Panc1 (cell line): Measurements from ENCODE around the gene FLII. TPM values are rescaled to one million over a fixed set of nuclear protein-coding genes. Genes with fewer than 3 reads are reported as not detected.

ENCODE experiments used
- ATAC-seq: fragments of 200-7000 bp; cut with Tn5 transposase; 2 replicates; pipeline ENCODE4 v1.9.1; 2020; ENCODE audit warnings: mild to moderate bottlenecking, moderate library complexity
- BruUV-seq: library from RNA; stranded (reverse); fragments of 400-500 nt; replicated peaks from 2 replicates; lab custom pipeline; 2021; lab: Mats Ljungman, UMichigan
- CTCF ChIA-PET: fragments of 300-600 bp; sonication (Branson Sonifier 250); formaldehyde crosslinking; loops from one replicate; lab custom pipeline; 2022; ENCODE audit warnings: antibody characterized with exemption; lab: Charles Lee
- POLR2A ChIA-PET: fragments of 300-600 bp; sonication (Branson Sonifier 250); formaldehyde crosslinking; loops from one replicate; lab custom pipeline; 2022; ENCODE audit warnings: antibody characterized with exemption; lab: Charles Lee
- DNase-seq: peaks from one replicate; pipeline ENCODE4 v3.0.0-alpha.2; 2010; ENCODE audit warnings: low read depth, low spot score
- H3K27ac ChIP-seq: 2 replicates; pipeline ENCODE4 v1.5.1; 2011; ENCODE audit warnings: mild to moderate bottlenecking, low read length, inconsistent platforms
- H3K27me3 ChIP-seq: fragments of 200-500 bp; sonication (Bioruptor generic); 2 replicates; pipeline ENCODE4 v1.6.0; 2014; ENCODE audit warnings: low read length, inconsistent platforms; ENCODE audit not compliant: control insufficient read depth, insufficient read depth
- H3K36me3 ChIP-seq: fragments of 200-500 bp; sonication (Bioruptor generic); 2 replicates; pipeline ENCODE4 v1.5.1; 2014; ENCODE audit warnings: inconsistent platforms, mild to moderate bottlenecking, low read length, moderate library complexity; ENCODE audit not compliant: control insufficient read depth, insufficient read depth
- H3K4me1 ChIP-seq: 2 replicates; pipeline ENCODE4 v1.5.1; 2011; ENCODE audit warnings: inconsistent platforms, mild to moderate bottlenecking, low read length, moderate library complexity; ENCODE audit not compliant: control insufficient read depth, insufficient read depth
- H3K4me3 ChIP-seq, 2 experiments: 2 replicates each; pipeline ENCODE4 v1.5.1; 2011 to 2012; ENCODE audit warnings: low read depth in 2 of 2, low read length in 2 of 2, mild to moderate bottlenecking in 2 of 2, inconsistent platforms in 1 of 2, moderate library complexity in 1 of 2
- H3K9me3 ChIP-seq: fragments of 200-500 bp; sonication (Bioruptor generic); 2 replicates; pipeline ENCODE4 v1.5.1; 2014; ENCODE audit warnings: low read depth, mild to moderate bottlenecking, inconsistent platforms, low read length, moderate library complexity; ENCODE audit not compliant: control insufficient read depth, insufficient read depth
- CTCF ChIP-seq: fragments of 450-650 bp; IDR thresholded peaks from 2 replicates; pipeline ENCODE4 v1.5.1; 2017; ENCODE audit warnings: mild to moderate bottlenecking
- POLR2AphosphoS5 ChIP-seq: IDR thresholded peaks from 2 replicates; pipeline ENCODE4 v1.6.1; 2012; ENCODE audit warnings: mild to moderate bottlenecking, low read depth, low read length, moderate library complexity
- REST ChIP-seq, 2 experiments: IDR thresholded peaks; 2 replicates each; pipeline ENCODE4 v1.6.1; 2011 to 2012; ENCODE audit warnings: low read depth in 2 of 2, control low read depth in 1 of 2, low read length in 1 of 2, mild to moderate bottlenecking in 1 of 2, moderate library complexity in 1 of 2; ENCODE audit not compliant: insufficient read depth in 1 of 2
- SIN3A ChIP-seq: IDR thresholded peaks from 2 replicates; pipeline ENCODE4 v1.6.1; 2012; ENCODE audit warnings: low read depth, mild to moderate bottlenecking, low read length, moderate library complexity, borderline replicate concordance; ENCODE audit not compliant: insufficient read depth
- TCF7L2 ChIP-seq: IDR thresholded peaks from 2 replicates; pipeline ENCODE4 v1.6.1; 2011; ENCODE audit warnings: mild to moderate bottlenecking, low read depth, low read length, inconsistent platforms
- in situ Hi-C: cut with HindIII; loops from 2 replicates; pipeline ENCODE4 v1.10.0; 2016; ENCODE audit warnings: low sequenced_read_pairs, low pct_unique_long_range_greater_than_20kb
- intact Hi-C: fragments of 100-400 bp; cut with micrococcal nuclease; formaldehyde crosslinking; loops from one replicate; pipeline ENCODE4 v1.10.0; 2022; ENCODE audit not compliant: unreplicated experiment
- total RNA-seq: library from RNA; stranded (reverse); gene quantifications from one replicate; pipeline ENCODE4 v1.2.1, GENCODE V29; 2021; ENCODE audit not compliant: unreplicated experiment

The FLII gene
- total RNA-seq, 1 experiment from 2014 or later: 207 TPM

- in situ Hi-C loops (no loop called here), intact Hi-C loops (no loop called here)
- BruUV-seq: no TSS peak
- Histone ChIP-seq H3K36me3 (peaks cover 3% of the 10 kb centered on the region; the same call in 1 of the 2 replicates), H3K9me3 (no peaks in the 10 kb centered on the region), H3K4me1 (peaks cover 9% of the 10 kb centered on the region), H3K27me3 (no peaks in the 10 kb centered on the region), H3K27ac (no peak overlapping the region), H3K4me3 (no peak overlapping the region)
- CTCF ChIA-PET: no interaction called here
- TF ChIP-seq POLR2AphosphoS5 (no peak), REST (IDR thresholded peaks at IDR 0.05; ENCODE audit: insufficient read depth in 1 of 2, low read depth in 2 of 2, low read length in 1 of 2) (no peak), TCF7L2 (no peak)
- POLR2A ChIA-PET: interaction anchor here (0.7 to 0.8 kb wide), 2 partner anchors 9 to 28 kb away, joined by 3 to 4 read pairs; no protein-coding TSS in a partner anchor
- DNase-seq (no peak), ATAC-seq (no peak)
Measured at GRCh38 chr17:18256351-18256750, 2.2 kb downstream of the FLII start.

- Histone ChIP-seq H3K27ac (no peak overlapping the region), H3K9me3 (no peaks in the 10 kb centered on the region), H3K36me3 (no peaks in the 10 kb centered on the region; the same call in 1 of the 2 replicates), H3K4me1 (peaks cover 9% of the 10 kb centered on the region), H3K27me3 (no peaks in the 10 kb centered on the region), H3K4me3 (no peak overlapping the region)
- DNase-seq (no peak), ATAC-seq (no peak)
- ChIA-PET POLR2A (no interaction called here), CTCF (no interaction called here)
- in situ Hi-C loops (no loop called here), intact Hi-C loops (no loop called here)
- no TSS peak for BruUV-seq
- TF ChIP-seq TCF7L2: no peak
- no peak; the same call in 1 of the 2 replicates for TF ChIP-seq CTCF
- TF ChIP-seq SIN3A: no peak
- TF ChIP-seq POLR2AphosphoS5: no peak
- no peak for TF ChIP-seq REST (IDR thresholded peaks at IDR 0.05; ENCODE audit: insufficient read depth in 1 of 2, low read depth in 2 of 2, low read length in 1 of 2)
Measured at GRCh38 chr17:18254888-18255649, 3.5 kb downstream of the FLII start.
